CD4-positive, alpha-beta T cell (primary cell): Measurements from ENCODE around the gene ACADVL. TPM values are rescaled to one million over a fixed set of nuclear protein-coding genes. Genes with fewer than 3 reads are reported as not detected.

ENCODE experiments used
- ATAC-seq: fragments of 200-7000 bp; cut with Tn5 transposase; one replicate; pipeline ENCODE4 v1.10.0; 2022; ENCODE audit warnings: mild to moderate bottlenecking; ENCODE audit not compliant: poor library complexity
- CTCF ChIA-PET: fragments of 350-600 bp; sonication (Branson Sonifier 250); formaldehyde crosslinking; loops from one replicate; lab custom pipeline; 2021; ENCODE audit warnings: antibody characterized with exemption, inconsistent platforms; lab: Charles Lee
- POLR2A ChIA-PET: fragments of 350-600 bp; sonication (Branson Sonifier 250); formaldehyde crosslinking; loops from one replicate; lab custom pipeline; 2021; ENCODE audit warnings: antibody characterized with exemption, inconsistent platforms; lab: Charles Lee
- DNase-seq, 14 experiments: peaks; one replicate each; pipeline ENCODE4 v3.0.0-alpha.2; 2013 to 2020; ENCODE audit warnings: mixed read lengths in 2 of 14
- H3K27ac ChIP-seq, 2 donors: one replicate each; pipeline versions ENCODE4 v1.5.1 to v1.7.0; 2013; ENCODE audit warnings: low read length in 2 of 2, low read depth in 1 of 2, mild to moderate bottlenecking in 1 of 2
- H3K27me3 ChIP-seq, 2 experiments: 1 replicate in 1 of 2; 2 replicates in 1 of 2; pipeline versions ENCODE4 v1.6.1 to v1.7.0; 2013; ENCODE audit warnings: low read length in 2 of 2, control low read depth in 1 of 2, mild to moderate bottlenecking in 1 of 2, moderate library complexity in 1 of 2; ENCODE audit not compliant: insufficient read depth in 2 of 2, control insufficient read depth in 1 of 2
- H3K36me3 ChIP-seq: one replicate; pipeline ENCODE4 v1.6.1; 2013; ENCODE audit warnings: low read length, control low read depth; ENCODE audit not compliant: insufficient read depth
- H3K4me1 ChIP-seq: one replicate; pipeline ENCODE4 v1.6.1; 2013; ENCODE audit warnings: low read length, control low read depth; ENCODE audit not compliant: insufficient read depth
- H3K4me3 ChIP-seq: one replicate; pipeline ENCODE4 v1.5.1; 2013; ENCODE audit warnings: mild to moderate bottlenecking, low read length, moderate library complexity
- H3K9me3 ChIP-seq, 2 experiments: 1 replicate in 1 of 2; 2 replicates in 1 of 2; pipeline versions ENCODE4 v1.6.1 to v1.7.0; 2013; ENCODE audit warnings: low read length in 2 of 2, mild to moderate bottlenecking in 2 of 2, control low read depth in 1 of 2, moderate library complexity in 1 of 2; ENCODE audit not compliant: control insufficient read depth in 1 of 2, insufficient read depth in 1 of 2
- H3K27ac Mint-ChIP-seq: one replicate; pipeline ENCODE4 v1.8.0; 2020; ENCODE audit warnings: mixed read lengths
- H3K27me3 Mint-ChIP-seq: one replicate; pipeline ENCODE4 v1.8.0; 2021; ENCODE audit warnings: mixed read lengths
- H3K36me3 Mint-ChIP-seq: one replicate; pipeline ENCODE4 v1.8.0; 2021; ENCODE audit warnings: low read depth, mixed read lengths
- H3K4me1 Mint-ChIP-seq: one replicate; pipeline ENCODE4 v1.8.0; 2021; ENCODE audit warnings: low read depth, mixed read lengths
- H3K4me3 Mint-ChIP-seq: one replicate; pipeline ENCODE4 v1.8.0; 2020; ENCODE audit warnings: mild to moderate bottlenecking, mixed read lengths
- H3K9me3 Mint-ChIP-seq: one replicate; pipeline ENCODE4 v1.8.0; 2020; ENCODE audit warnings: mixed read lengths
- intact Hi-C, 2 experiments: fragments of 100-400 bp; cut with DNase I in 1 of 2; cut with micrococcal nuclease in 1 of 2; formaldehyde crosslinking; loops; one replicate each; pipeline versions ENCODE4 v1.15.1 to v1.9.0; 2023 to 2025; cut with DNase I, micrococcal nuclease
- total RNA-seq, 174 experiments: library from RNA in 2 of 174; stranded (reverse) in 2 of 174; gene quantifications; one replicate each; pipeline ENCODE4 v1.2.3 and lab custom pipeline; 2021 to 2026
- TF ChIP-seq, protein P1 (sequence below): fragments of 200-600 bp; IDR thresholded peaks from one replicate; pipeline ENCODE4 v1.8.0; 2022; ENCODE audit warnings: antibody characterized with exemption, mild to moderate bottlenecking

ACADVL gene
- total RNA-seq, 2 experiments from 2014 or later: 237 to 257 TPM

DNA sequence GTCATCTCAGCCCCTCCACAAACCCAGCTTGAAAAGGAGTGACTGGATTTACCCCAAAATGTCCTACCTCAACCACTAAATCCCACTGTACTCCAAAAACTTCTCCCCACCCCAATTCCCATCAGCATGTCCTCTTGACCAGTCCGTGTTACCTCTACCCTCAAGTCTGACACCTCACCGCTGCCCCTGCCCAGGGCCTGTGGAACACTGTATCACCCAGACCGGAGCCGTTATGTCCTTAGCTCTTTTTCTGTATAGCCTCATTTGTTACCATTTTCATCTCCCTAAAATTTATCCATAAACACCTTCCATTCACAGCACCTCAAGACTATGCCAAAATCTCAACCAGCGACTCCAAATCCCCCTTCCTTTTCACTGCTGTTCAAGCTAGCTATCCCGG lies 17.1 kb downstream of the ACADVL start:
- POLR2A ChIA-PET: interaction anchor here (0.7 to 17.0 kb wide), 5 partner anchors 14 to 249 kb away, joined by 3 to 234 read pairs (median 4); partner anchors contain the start of genes ACADVL, CTDNEP1, DLG4 and ELP5
- no peaks in the 10 kb centered on the region for H3K27me3 Mint-ChIP-seq
- Histone ChIP-seq H3K27ac (no peak overlapping the region), H3K4me3 (no peak overlapping the region), H3K27me3 (no peaks in the 10 kb centered on the region), H3K4me1 (peaks cover 75% of the 10 kb centered on the region), H3K36me3 (peaks cover 34% of the 10 kb centered on the region), H3K9me3 (no peaks in the 10 kb centered on the region)
- DNase-seq: no peak
- H3K9me3 Mint-ChIP-seq: no peaks in the 10 kb centered on the region
- peaks cover 74% of the 10 kb centered on the region for H3K36me3 Mint-ChIP-seq
- intact Hi-C loops: loop anchor here (1.0 to 10.0 kb wide), 2 partner anchors 17 to 608 kb away; no protein-coding TSS in a partner anchor
- peak overlapping the region; percentile 93 for H3K27ac Mint-ChIP-seq
- TF ChIP-seq, protein P1, sequence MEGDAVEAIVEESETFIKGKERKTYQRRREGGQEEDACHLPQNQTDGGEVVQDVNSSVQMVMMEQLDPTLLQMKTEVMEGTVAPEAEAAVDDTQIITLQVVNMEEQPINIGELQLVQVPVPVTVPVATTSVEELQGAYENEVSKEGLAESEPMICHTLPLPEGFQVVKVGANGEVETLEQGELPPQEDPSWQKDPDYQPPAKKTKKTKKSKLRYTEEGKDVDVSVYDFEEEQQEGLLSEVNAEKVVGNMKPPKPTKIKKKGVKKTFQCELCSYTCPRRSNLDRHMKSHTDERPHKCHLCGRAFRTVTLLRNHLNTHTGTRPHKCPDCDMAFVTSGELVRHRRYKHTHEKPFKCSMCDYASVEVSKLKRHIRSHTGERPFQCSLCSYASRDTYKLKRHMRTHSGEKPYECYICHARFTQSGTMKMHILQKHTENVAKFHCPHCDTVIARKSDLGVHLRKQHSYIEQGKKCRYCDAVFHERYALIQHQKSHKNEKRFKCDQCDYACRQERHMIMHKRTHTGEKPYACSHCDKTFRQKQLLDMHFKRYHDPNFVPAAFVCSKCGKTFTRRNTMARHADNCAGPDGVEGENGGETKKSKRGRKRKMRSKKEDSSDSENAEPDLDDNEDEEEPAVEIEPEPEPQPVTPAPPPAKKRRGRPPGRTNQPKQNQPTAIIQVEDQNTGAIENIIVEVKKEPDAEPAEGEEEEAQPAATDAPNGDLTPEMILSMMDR: no peak
- H3K4me1 Mint-ChIP-seq: peaks cover 65% of the 10 kb centered on the region
- H3K4me3 Mint-ChIP-seq: peak overlapping the region; percentile 94
- no peak for ATAC-seq
- CTCF ChIA-PET: interaction anchor here (3.5 kb wide), 1 partner anchor 16 kb away, joined by 19 read pairs; the partner anchor contains the start of genes ACADVL and DLG4

DNA sequence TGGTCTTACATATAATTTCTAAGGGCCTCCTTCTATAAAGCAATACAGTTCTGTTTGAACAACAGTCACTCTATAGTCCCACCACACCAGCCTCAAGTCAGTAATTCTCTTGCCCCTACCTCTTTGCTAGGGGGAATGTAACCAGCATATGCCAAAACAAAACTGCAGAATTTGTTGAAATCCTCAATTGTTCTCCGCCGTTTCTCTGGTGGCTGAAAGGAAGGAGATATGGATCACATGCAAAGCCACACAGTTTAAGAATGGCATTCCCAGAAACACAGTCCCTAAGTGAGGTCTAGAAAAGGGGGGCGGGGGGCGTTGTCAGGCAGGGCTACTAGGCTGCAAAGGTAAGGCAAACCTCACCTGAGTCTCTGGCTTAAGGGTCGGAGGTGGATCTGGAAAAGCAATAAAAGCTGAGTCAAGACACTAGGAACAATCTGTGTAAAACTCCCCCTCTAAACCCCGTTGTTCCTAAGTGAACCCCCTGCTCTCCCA lies 17.6 kb downstream of the ACADVL start:
- no peaks in the 10 kb centered on the region for H3K9me3 ChIP-seq
- peaks cover 74% of the 10 kb centered on the region for H3K36me3 Mint-ChIP-seq
- ATAC-seq: no peak
- H3K27me3 ChIP-seq: no peaks in the 10 kb centered on the region
- peaks cover 65% of the 10 kb centered on the region for H3K4me1 Mint-ChIP-seq
- TF ChIP-seq, protein P1: no peak
- H3K4me3 Mint-ChIP-seq: peak overlapping the region; percentile 94
- ChIA-PET CTCF (interaction anchor here (1.8 to 3.5 kb wide), 2 partner anchors 16 kb away, joined by 5 to 19 read pairs; partner anchors contain the start of genes ACADVL and DLG4), POLR2A (interaction anchor here (0.7 to 17.0 kb wide), 10 partner anchors 13 to 883 kb away, joined by 3 to 234 read pairs (median 4); partner anchors contain the start of genes ACADVL, ACAP1, CTDNEP1 and DLG4)
- peaks cover 34% of the 10 kb centered on the region for H3K36me3 ChIP-seq
- DNase-seq: no peak
- intact Hi-C loops: loop anchor here (1.0 to 10.0 kb wide), 2 partner anchors 17 to 607 kb away; no protein-coding TSS in a partner anchor
- H3K27me3 Mint-ChIP-seq: no peaks in the 10 kb centered on the region
- H3K9me3 Mint-ChIP-seq: no peaks in the 10 kb centered on the region
- peak overlapping the region in 1 of 2 donors; percentile 88 for H3K27ac ChIP-seq
- peak overlapping the region; percentile 93 for H3K4me3 ChIP-seq
- H3K4me1 ChIP-seq: peaks cover 72% of the 10 kb centered on the region
- peak overlapping the region; percentile 93 for H3K27ac Mint-ChIP-seq

DNA sequence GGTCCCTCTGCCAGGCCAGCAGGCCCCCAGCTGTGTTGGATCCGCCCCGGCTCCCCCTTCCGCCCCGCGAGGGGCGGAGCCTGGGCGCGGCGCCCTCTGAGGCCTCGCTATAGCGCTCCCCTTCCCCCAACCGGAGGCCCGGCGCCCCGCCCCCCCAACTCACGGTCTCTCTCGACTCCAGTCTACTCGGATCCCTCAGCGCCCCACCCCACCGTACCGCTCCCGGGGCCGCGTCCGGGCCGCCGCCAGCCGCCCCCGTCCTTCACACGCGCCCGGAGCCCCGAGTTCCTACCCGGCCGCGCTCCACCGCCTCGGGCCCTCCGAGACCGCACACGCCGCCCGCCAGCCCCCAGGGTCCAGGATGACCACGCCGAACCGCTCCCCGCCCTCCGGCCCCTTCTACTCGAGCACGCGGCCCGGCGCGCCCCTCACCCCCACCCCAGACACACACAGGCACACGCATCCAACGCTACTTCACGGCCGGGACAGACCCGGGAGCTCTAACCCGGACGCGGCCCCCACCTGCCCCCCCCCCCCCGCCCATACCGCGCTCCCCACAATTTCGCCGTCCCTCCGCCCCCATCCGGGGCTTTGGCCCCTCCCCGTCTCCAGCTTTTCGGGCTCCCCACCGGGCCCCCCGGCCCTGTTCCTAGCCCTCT lies 18.2 kb downstream of the ACADVL start:
- H3K27ac ChIP-seq: peak overlapping the region; percentile 39 to 88
- Mint-ChIP-seq H3K9me3 (no peaks in the 10 kb centered on the region), H3K36me3 (peaks cover 78% of the 10 kb centered on the region), H3K4me3 (peak overlapping the region; percentile 94), H3K27me3 (peaks cover 4% of the 10 kb centered on the region), H3K27ac (peak overlapping the region; percentile 93), H3K4me1 (peaks cover 68% of the 10 kb centered on the region)
- H3K4me1 ChIP-seq: peaks cover 69% of the 10 kb centered on the region
- H3K36me3 ChIP-seq: peaks cover 34% of the 10 kb centered on the region
- no peaks in the 10 kb centered on the region for H3K9me3 ChIP-seq
- ATAC-seq: peak; percentile 12
- no peaks in the 10 kb centered on the region for H3K27me3 ChIP-seq
- intact Hi-C loops: loop anchor here (1.0 to 10.0 kb wide), 2 partner anchors 18 to 607 kb away; no protein-coding TSS in a partner anchor
- peak overlapping the region; percentile 93 for H3K4me3 ChIP-seq
- POLR2A ChIA-PET: interaction anchor here (0.7 to 17.0 kb wide), 15 partner anchors 13 to 882 kb away, joined by 3 to 234 read pairs (median 4); partner anchors contain the start of genes ACADVL, ACAP1, CTDNEP1 and DLG4
- CTCF ChIA-PET: interaction anchor here (1.8 kb wide), 1 partner anchor 17 kb away, joined by 5 read pairs; no protein-coding TSS in a partner anchor
- DNase-seq: peak; percentile 63 to 91 (median 81)
- TF ChIP-seq, protein P1: no peak
